NB4 (cell line): ENCODE measurements around the gene CGB3.
A peak's percentile ranks its signal among the peaks of the same experiment; 100 is the strongest.

Experiments used
- DNase-seq: peaks from one replicate; pipeline ENCODE4 v3.0.0; 2010; ENCODE audit warnings: low read depth
- H3K4me3 ChIP-seq: one replicate; pipeline ENCODE4 v1.5.1; 2011; ENCODE audit warnings: mild to moderate bottlenecking, low read depth, low read length, moderate library complexity
- CTCF ChIP-seq: IDR thresholded peaks from one replicate; pipeline ENCODE4 v1.5.1; 2012; ENCODE audit warnings: low read depth, low read length
- MAX ChIP-seq: IDR thresholded peaks from 2 replicates; pipeline ENCODE4 v1.6.1; 2011; ENCODE audit warnings: low read depth, low read length
- MYC ChIP-seq: IDR thresholded peaks from 2 replicates; pipeline ENCODE4 v1.6.1; 2011; ENCODE audit warnings: low read depth, low read length
- POLR2A ChIP-seq: IDR thresholded peaks from 2 replicates; pipeline ENCODE4 v1.6.1; 2011; ENCODE audit warnings: mild to moderate bottlenecking; ENCODE audit not compliant: insufficient read length; ENCODE audit errors: extremely low read depth

The CGB3 gene

GRCh38 chr19:49064768-49065611 lies 40.9 kb upstream of the CGB3 start, which contains the start of gene NTF4:
Gene NTF4 (minus strand): TSS chr19:49064818. CDS start chr19:49061997, 2,821 bp downstream.
- TF ChIP-seq MAX = no peak
- no peak for TF ChIP-seq MYC
- TF ChIP-seq CTCF = no peak
- H3K4me3 ChIP-seq = no peak within 1 kb of the TSS
- DNase-seq = peak; percentile 26

- H3K4me3 ChIP-seq = no peak overlapping the region
- TF ChIP-seq MAX (no peak), POLR2A (no peak), MYC (no peak), CTCF (no peak)
- no peak for DNase-seq
Measured at GRCh38 chr19:49064029-49064629, 40.0 kb upstream of the CGB3 start.

- TF ChIP-seq MAX (no peak), POLR2A (no peak), CTCF (no peak), MYC (no peak)
- no peak overlapping the region for H3K4me3 ChIP-seq
- DNase-seq = no peak
Measured at GRCh38 chr19:49061445-49061844, 37.3 kb upstream of the CGB3 start.

- H3K4me3 ChIP-seq = no peak overlapping the region
- no peak for DNase-seq
- TF ChIP-seq MAX = no peak
- no peak for TF ChIP-seq POLR2A
- no peak for TF ChIP-seq CTCF
- no peak for TF ChIP-seq MYC
Measured at GRCh38 chr19:49061000-49061399, 36.9 kb upstream of the CGB3 start.

GRCh38 chr19:49059053-49059452 lies 34.9 kb upstream of the CGB3 start:
- TF ChIP-seq POLR2A (no peak), MAX (no peak), MYC (no peak), CTCF (no peak)
- DNase-seq = no peak
- no peak overlapping the region for H3K4me3 ChIP-seq
